Esophagus squamous epithelium (tissue), 4 donors: ENCODE measurements around the gene TOPAZ1.

Source experiments
- POLR2A ChIP-seq, 4 donors: fragments of 450-650 bp; IDR thresholded peaks; one replicate each; pipeline ENCODE4 v1.6.1; 2017; ENCODE audit warnings: antibody characterized with exemption in 4 of 4, mild to moderate bottlenecking in 4 of 4, moderate library complexity in 3 of 4
- TF ChIP-seq, protein P1 (sequence below), 6 experiments: fragments of 450-650 bp in 4 of 6; fragments of 200-600 bp in 2 of 6; sonication (generic) in 2 of 6; IDR thresholded peaks; one replicate each; pipeline ENCODE4 v1.5.1; 2016 to 2019; ENCODE audit warnings: antibody characterized with exemption in 6 of 6, mild to moderate bottlenecking in 4 of 6, moderate library complexity in 4 of 6

- no peak for TF ChIP-seq POLR2A (IDR thresholded peaks at IDR 0.05)
- TF ChIP-seq, protein P1, sequence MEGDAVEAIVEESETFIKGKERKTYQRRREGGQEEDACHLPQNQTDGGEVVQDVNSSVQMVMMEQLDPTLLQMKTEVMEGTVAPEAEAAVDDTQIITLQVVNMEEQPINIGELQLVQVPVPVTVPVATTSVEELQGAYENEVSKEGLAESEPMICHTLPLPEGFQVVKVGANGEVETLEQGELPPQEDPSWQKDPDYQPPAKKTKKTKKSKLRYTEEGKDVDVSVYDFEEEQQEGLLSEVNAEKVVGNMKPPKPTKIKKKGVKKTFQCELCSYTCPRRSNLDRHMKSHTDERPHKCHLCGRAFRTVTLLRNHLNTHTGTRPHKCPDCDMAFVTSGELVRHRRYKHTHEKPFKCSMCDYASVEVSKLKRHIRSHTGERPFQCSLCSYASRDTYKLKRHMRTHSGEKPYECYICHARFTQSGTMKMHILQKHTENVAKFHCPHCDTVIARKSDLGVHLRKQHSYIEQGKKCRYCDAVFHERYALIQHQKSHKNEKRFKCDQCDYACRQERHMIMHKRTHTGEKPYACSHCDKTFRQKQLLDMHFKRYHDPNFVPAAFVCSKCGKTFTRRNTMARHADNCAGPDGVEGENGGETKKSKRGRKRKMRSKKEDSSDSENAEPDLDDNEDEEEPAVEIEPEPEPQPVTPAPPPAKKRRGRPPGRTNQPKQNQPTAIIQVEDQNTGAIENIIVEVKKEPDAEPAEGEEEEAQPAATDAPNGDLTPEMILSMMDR (IDR thresholded peaks at IDR 0.05), result no peak
Measured at GRCh38 chr3:44237665-44238064, 4.0 kb upstream of the TOPAZ1 start.
